Astrocyte (in vitro differentiated cells and primary cell): ENCODE measurements around the gene RENBP. TPM values are rescaled to one million over a fixed set of nuclear protein-coding genes. Genes with fewer than 3 reads are reported as not detected.

Experiments
- DNase-seq: peaks from one replicate; pipeline ENCODE4 v3.0.0-alpha.2; 2010; ENCODE audit warnings: low read depth
- FAIRE-seq: peaks from 2 replicates; lab custom pipeline; 2011; peaks lifted over from hg19 to GRCh38; lab: Jason Lieb, UNC
- H2AFZ ChIP-seq: 2 replicates; pipeline ENCODE4 v1.6.0; 2012; ENCODE audit warnings: low read depth, low read length, inconsistent platforms
- H3K27ac ChIP-seq: 2 replicates; pipeline ENCODE4 v1.5.1; 2011; ENCODE audit warnings: low read depth, low read length, inconsistent platforms
- H3K27me3 ChIP-seq: 2 replicates; pipeline ENCODE4 v1.6.0; 2011; ENCODE audit warnings: low read length, inconsistent platforms; ENCODE audit not compliant: insufficient read depth
- H3K36me3 ChIP-seq: 2 replicates; pipeline ENCODE4 v1.5.1; 2011; ENCODE audit warnings: low read length, inconsistent platforms; ENCODE audit not compliant: insufficient read depth
- H3K4me1 ChIP-seq: 2 replicates; pipeline ENCODE4 v1.5.1; 2011; ENCODE audit warnings: low read length, inconsistent platforms; ENCODE audit not compliant: insufficient read depth
- H3K4me2 ChIP-seq: 2 replicates; pipeline ENCODE4 v1.6.0; 2012; ENCODE audit warnings: low read length, inconsistent platforms
- H3K4me3 ChIP-seq: 2 replicates; pipeline ENCODE4 v1.5.1; 2011; ENCODE audit warnings: low read depth, mild to moderate bottlenecking, low read length, inconsistent platforms; ENCODE audit not compliant: insufficient read depth
- H3K79me2 ChIP-seq: 2 replicates; pipeline ENCODE4 v1.6.0; 2012; ENCODE audit warnings: mild to moderate bottlenecking, low read length, inconsistent platforms; ENCODE audit not compliant: insufficient read depth
- H3K9ac ChIP-seq: 2 replicates; pipeline ENCODE4 v1.6.0; 2012; ENCODE audit warnings: mild to moderate bottlenecking, low read length, inconsistent platforms
- H3K9me3 ChIP-seq: 2 replicates; pipeline ENCODE4 v1.5.1; 2012; ENCODE audit warnings: low read depth, mild to moderate bottlenecking, low read length, inconsistent platforms; ENCODE audit not compliant: insufficient read depth
- H4K20me1 ChIP-seq: 2 replicates; pipeline ENCODE4 v1.6.0; 2012; ENCODE audit warnings: low read length, inconsistent platforms; ENCODE audit not compliant: insufficient read depth
- H3K27ac Mint-ChIP-seq: one replicate; pipeline ENCODE4 v1.8.0; 2021; ENCODE audit warnings: mild to moderate bottlenecking, mixed read lengths; ENCODE audit not compliant: unreplicated experiment
- H3K27me3 Mint-ChIP-seq: one replicate; pipeline ENCODE4 v1.8.0; 2021; ENCODE audit warnings: low read depth, mixed read lengths; ENCODE audit not compliant: unreplicated experiment
- H3K36me3 Mint-ChIP-seq: one replicate; pipeline ENCODE4 v1.8.0; 2021; ENCODE audit warnings: low read depth, mixed read lengths; ENCODE audit not compliant: unreplicated experiment
- H3K4me1 Mint-ChIP-seq: one replicate; pipeline ENCODE4 v1.8.0; 2021; ENCODE audit warnings: low read depth, mixed read lengths; ENCODE audit not compliant: unreplicated experiment
- H3K4me3 Mint-ChIP-seq: one replicate; pipeline ENCODE4 v1.8.0; 2021; ENCODE audit warnings: mild to moderate bottlenecking, moderate library complexity, mixed read lengths; ENCODE audit not compliant: unreplicated experiment
- H3K9me3 Mint-ChIP-seq: one replicate; pipeline ENCODE4 v1.8.0; 2021; ENCODE audit warnings: mild to moderate bottlenecking, mixed read lengths; ENCODE audit not compliant: unreplicated experiment
- EZH2 ChIP-seq: IDR thresholded peaks from 2 replicates; pipeline ENCODE4 v1.6.1; 2012; ENCODE audit warnings: mild to moderate bottlenecking, low read length, inconsistent platforms; ENCODE audit not compliant: insufficient read depth
- total RNA-seq: library from RNA; stranded (reverse); gene quantifications from 2 replicates; pipeline ENCODE4 v1.2.1, GENCODE V29; 2021
- TF ChIP-seq, protein P1 (sequence below): IDR thresholded peaks from 2 replicates; pipeline ENCODE4 v1.5.1; 2011; ENCODE audit warnings: low read depth, mild to moderate bottlenecking, inconsistent platforms, low read length, moderate library complexity; ENCODE audit not compliant: insufficient read depth

Gene RENBP
- total RNA-seq, 1 donor from 2014 or later, result 2.2 TPM

DNA sequence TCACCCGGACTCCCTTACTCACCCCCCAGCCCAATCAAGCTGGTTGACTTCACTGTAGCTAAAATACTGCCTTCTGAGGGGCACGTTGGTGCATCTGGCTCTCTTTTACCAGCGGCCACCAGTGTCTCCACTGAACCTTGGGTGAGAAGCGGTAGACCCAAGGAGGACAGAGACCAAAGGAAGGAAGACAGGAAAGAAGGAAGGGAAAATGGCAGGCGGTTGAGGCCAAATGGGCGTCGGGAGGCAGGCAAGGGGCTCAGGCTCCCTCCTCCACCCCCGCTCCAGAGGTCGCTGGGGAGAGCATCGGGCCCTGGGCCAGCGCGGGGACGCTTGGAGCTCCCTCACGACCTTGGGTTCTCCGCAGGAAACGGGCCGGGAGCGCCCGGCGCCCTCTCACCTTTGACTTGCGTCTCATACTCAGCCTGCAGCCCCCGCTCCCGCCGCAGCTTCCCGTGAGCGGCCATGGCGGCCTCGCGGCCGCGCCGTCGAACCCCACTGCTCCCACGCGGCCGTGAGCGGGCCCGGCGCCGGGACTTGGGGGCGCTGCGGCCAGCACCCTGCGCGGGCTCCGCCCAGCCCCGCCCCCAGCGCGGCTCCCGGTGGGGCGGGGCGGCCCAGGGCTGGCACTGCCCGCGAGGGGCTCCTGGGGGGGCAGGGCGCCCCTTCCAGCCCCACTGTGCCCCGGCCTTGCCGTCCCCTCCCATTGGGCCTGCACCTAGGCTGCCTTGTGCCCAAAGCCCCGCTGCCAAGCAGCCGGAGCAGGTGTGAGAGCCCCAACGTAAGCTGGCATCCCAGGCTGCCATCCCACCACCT, 18.5 kb downstream of the RENBP start, which contains the start of gene ARHGAP4:
TSS of gene ARHGAP4 (minus strand) at position 526 of the 813 bp plus-strand sequence. CDS start at position 464, 62 bp downstream.
- Histone ChIP-seq H3K4me2 (peak within 1 kb of the TSS; percentile 89), H3K79me2 (no peaks in the 10 kb centered on the region), H3K9ac (peak within 1 kb of the TSS; percentile 89), H2AFZ (no peak within 1 kb of the TSS), H3K36me3 (no peaks in the 10 kb centered on the region), H4K20me1 (no peaks in the 10 kb centered on the region), H3K4me1 (peaks cover 8% of the 10 kb centered on the region), H3K9me3 (no peaks in the 10 kb centered on the region), H3K27me3 (no peaks in the 10 kb centered on the region), H3K27ac (no peak within 1 kb of the TSS), H3K4me3 (no peak within 1 kb of the TSS)
- Mint-ChIP-seq H3K4me1 (no peaks in the 10 kb centered on the region), H3K4me3 (no peak within 1 kb of the TSS), H3K27ac (peak within 1 kb of the TSS; percentile 75), H3K36me3 (no peaks in the 10 kb centered on the region), H3K27me3 (no peaks in the 10 kb centered on the region), H3K9me3 (no peaks in the 10 kb centered on the region)
- no peak for FAIRE-seq
- no peak for TF ChIP-seq EZH2
- TF ChIP-seq, protein P1, sequence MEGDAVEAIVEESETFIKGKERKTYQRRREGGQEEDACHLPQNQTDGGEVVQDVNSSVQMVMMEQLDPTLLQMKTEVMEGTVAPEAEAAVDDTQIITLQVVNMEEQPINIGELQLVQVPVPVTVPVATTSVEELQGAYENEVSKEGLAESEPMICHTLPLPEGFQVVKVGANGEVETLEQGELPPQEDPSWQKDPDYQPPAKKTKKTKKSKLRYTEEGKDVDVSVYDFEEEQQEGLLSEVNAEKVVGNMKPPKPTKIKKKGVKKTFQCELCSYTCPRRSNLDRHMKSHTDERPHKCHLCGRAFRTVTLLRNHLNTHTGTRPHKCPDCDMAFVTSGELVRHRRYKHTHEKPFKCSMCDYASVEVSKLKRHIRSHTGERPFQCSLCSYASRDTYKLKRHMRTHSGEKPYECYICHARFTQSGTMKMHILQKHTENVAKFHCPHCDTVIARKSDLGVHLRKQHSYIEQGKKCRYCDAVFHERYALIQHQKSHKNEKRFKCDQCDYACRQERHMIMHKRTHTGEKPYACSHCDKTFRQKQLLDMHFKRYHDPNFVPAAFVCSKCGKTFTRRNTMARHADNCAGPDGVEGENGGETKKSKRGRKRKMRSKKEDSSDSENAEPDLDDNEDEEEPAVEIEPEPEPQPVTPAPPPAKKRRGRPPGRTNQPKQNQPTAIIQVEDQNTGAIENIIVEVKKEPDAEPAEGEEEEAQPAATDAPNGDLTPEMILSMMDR, result no peak
- DNase-seq, result no peak

GRCh38 chrX:153925387-153925738, 19.1 kb downstream of the RENBP start:
- Mint-ChIP-seq H3K36me3 (no peaks in the 10 kb centered on the region), H3K4me1 (no peaks in the 10 kb centered on the region), H3K4me3 (no peak overlapping the region), H3K9me3 (no peaks in the 10 kb centered on the region), H3K27me3 (no peaks in the 10 kb centered on the region), H3K27ac (no peak overlapping the region)
- no peak overlapping the region for H2AFZ ChIP-seq
- no peaks in the 10 kb centered on the region for H3K27me3 ChIP-seq
- H3K9me3 ChIP-seq, result no peaks in the 10 kb centered on the region
- H3K4me2 ChIP-seq, result no peak overlapping the region
- TF ChIP-seq EZH2, result no peak
- TF ChIP-seq, protein P1, result no peak
- no peaks in the 10 kb centered on the region for H4K20me1 ChIP-seq
- FAIRE-seq (no peak), DNase-seq (no peak)
- no peaks in the 10 kb centered on the region for H3K79me2 ChIP-seq
- H3K4me3 ChIP-seq, result no peak overlapping the region
- H3K36me3 ChIP-seq, result no peaks in the 10 kb centered on the region
- peaks cover 8% of the 10 kb centered on the region for H3K4me1 ChIP-seq
- no peak overlapping the region for H3K27ac ChIP-seq
- H3K9ac ChIP-seq, result no peak overlapping the region
